NCI-H1417 treated with DMSO at 0.1 percent for 48 hours (cell line): ENCODE measurements around the gene ZBTB12.

Experiments
- DNase-seq: peaks from one replicate; lab custom pipeline; 2025; lab: John Stamatoyannopoulos, UW

The ZBTB12 gene

GRCh38 chr6:31850765-31851484, 51.0 kb downstream of the ZBTB12 start:
- no peak for DNase-seq
